ENCODE results near the gene NRP1. TPM values are rescaled to one million over a fixed set of nuclear protein-coding genes. Genes with fewer than 3 reads are reported as not detected.

Gene NRP1
- total RNA-seq, 1 donor from 2014 or later, result 208 TPM

GRCh38 chr10:33180390-33180789, 154.1 kb downstream of the NRP1 start:
- Mint-ChIP-seq H3K4me3 (ENCODE audit: unreplicated experiment) (no peak overlapping the region), H3K36me3 (ENCODE audit: unreplicated experiment) (peaks cover 58% of the 10 kb centered on the region), H3K27me3 (ENCODE audit: unreplicated experiment) (no peaks in the 10 kb centered on the region), H3K27ac (ENCODE audit: unreplicated experiment) (peak overlapping the region; percentile 84), H3K9me3 (ENCODE audit: unreplicated experiment) (no peaks in the 10 kb centered on the region), H3K4me1 (ENCODE audit: unreplicated experiment) (peaks cover 34% of the 10 kb centered on the region)
- no peak for TF ChIP-seq CTCF (IDR thresholded peaks at IDR 0.05)
- DNase-seq (ENCODE audit: extremely low spot score, unreplicated experiment), result no peak

GRCh38 chr10:33179067-33179466, 155.4 kb downstream of the NRP1 start:
- Mint-ChIP-seq H3K4me1 (ENCODE audit: unreplicated experiment) (peaks cover 34% of the 10 kb centered on the region), H3K4me3 (ENCODE audit: unreplicated experiment) (no peak overlapping the region), H3K9me3 (ENCODE audit: unreplicated experiment) (no peaks in the 10 kb centered on the region), H3K36me3 (ENCODE audit: unreplicated experiment) (peaks cover 52% of the 10 kb centered on the region), H3K27me3 (ENCODE audit: unreplicated experiment) (no peaks in the 10 kb centered on the region), H3K27ac (ENCODE audit: unreplicated experiment) (peak overlapping the region; percentile 84)
- TF ChIP-seq CTCF (IDR thresholded peaks at IDR 0.05), result no peak
- no peak for DNase-seq (ENCODE audit: extremely low spot score, unreplicated experiment)

- no peaks in the 10 kb centered on the region for H3K27me3 Mint-ChIP-seq (ENCODE audit: unreplicated experiment)
- peaks cover 34% of the 10 kb centered on the region for H3K4me1 Mint-ChIP-seq (ENCODE audit: unreplicated experiment)
- no peak overlapping the region for H3K4me3 Mint-ChIP-seq (ENCODE audit: unreplicated experiment)
- H3K9me3 Mint-ChIP-seq (ENCODE audit: unreplicated experiment), result no peaks in the 10 kb centered on the region
- TF ChIP-seq CTCF (IDR thresholded peaks at IDR 0.05), result no peak
- no peak for DNase-seq (ENCODE audit: extremely low spot score, unreplicated experiment)
- H3K36me3 Mint-ChIP-seq (ENCODE audit: unreplicated experiment), result peaks cover 47% of the 10 kb centered on the region
- H3K27ac Mint-ChIP-seq (ENCODE audit: unreplicated experiment), result peak overlapping the region; percentile 84
Observed at GRCh38 chr10:33178026-33178755, 156.3 kb downstream of the NRP1 start.

GRCh38 chr10:33176688-33177087, 157.8 kb downstream of the NRP1 start:
- no peak for TF ChIP-seq CTCF (IDR thresholded peaks at IDR 0.05)
- H3K36me3 Mint-ChIP-seq (ENCODE audit: unreplicated experiment), result peaks cover 32% of the 10 kb centered on the region
- no peak overlapping the region for H3K4me3 Mint-ChIP-seq (ENCODE audit: unreplicated experiment)
- H3K27ac Mint-ChIP-seq (ENCODE audit: unreplicated experiment), result no peak overlapping the region
- DNase-seq (ENCODE audit: extremely low spot score, unreplicated experiment), result no peak
- H3K27me3 Mint-ChIP-seq (ENCODE audit: unreplicated experiment), result no peaks in the 10 kb centered on the region
- H3K4me1 Mint-ChIP-seq (ENCODE audit: unreplicated experiment), result peaks cover 37% of the 10 kb centered on the region
- H3K9me3 Mint-ChIP-seq (ENCODE audit: unreplicated experiment), result no peaks in the 10 kb centered on the region

- H3K9me3 Mint-ChIP-seq (ENCODE audit: unreplicated experiment), result no peaks in the 10 kb centered on the region
- DNase-seq (ENCODE audit: extremely low spot score, unreplicated experiment), result no peak
- no peak overlapping the region for H3K27ac Mint-ChIP-seq (ENCODE audit: unreplicated experiment)
- H3K4me3 Mint-ChIP-seq (ENCODE audit: unreplicated experiment), result no peak overlapping the region
- TF ChIP-seq CTCF (IDR thresholded peaks at IDR 0.05), result no peak
- H3K36me3 Mint-ChIP-seq (ENCODE audit: unreplicated experiment), result peaks cover 20% of the 10 kb centered on the region
- H3K27me3 Mint-ChIP-seq (ENCODE audit: unreplicated experiment), result no peaks in the 10 kb centered on the region
- peaks cover 28% of the 10 kb centered on the region for H3K4me1 Mint-ChIP-seq (ENCODE audit: unreplicated experiment)
Observed at GRCh38 chr10:33174674-33175434, 159.6 kb downstream of the NRP1 start.

All from osteocyte (in vitro differentiated cells).